Inflammatory macrophage treated with lipopolysaccharide for 1 hour (primary cell): ENCODE data around the gene PTPRS.

ENCODE experiments used
- DNase-seq, 2 donors: peaks; one replicate each; pipeline ENCODE4 v3.0.0-alpha.2; 2020 to 2022

The PTPRS gene

DNA sequence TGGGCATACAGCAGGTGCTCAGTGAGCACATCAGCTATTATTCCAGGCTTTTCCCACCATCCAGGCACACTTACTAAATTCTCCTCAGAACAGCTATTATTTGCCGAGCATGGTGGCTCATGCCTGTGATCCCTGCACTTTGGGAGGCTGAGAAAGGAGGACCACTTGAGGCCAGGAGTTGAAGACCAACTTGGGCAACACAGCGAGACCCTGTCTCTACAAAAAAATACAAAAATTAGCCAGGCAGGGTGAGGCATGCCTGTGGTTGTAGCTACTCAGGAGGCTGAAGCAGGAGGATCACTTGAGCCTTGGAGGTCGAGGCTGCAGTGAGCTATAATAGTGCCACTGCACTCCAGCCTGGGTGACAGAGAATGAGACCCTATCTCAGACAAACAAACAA, 35.4 kb downstream of the PTPRS start:
- DNase-seq, result no peak

- no peak for DNase-seq
These were observed 36.1 kb downstream of the PTPRS start for GRCh38 chr19:5304486-5304885.

DNA sequence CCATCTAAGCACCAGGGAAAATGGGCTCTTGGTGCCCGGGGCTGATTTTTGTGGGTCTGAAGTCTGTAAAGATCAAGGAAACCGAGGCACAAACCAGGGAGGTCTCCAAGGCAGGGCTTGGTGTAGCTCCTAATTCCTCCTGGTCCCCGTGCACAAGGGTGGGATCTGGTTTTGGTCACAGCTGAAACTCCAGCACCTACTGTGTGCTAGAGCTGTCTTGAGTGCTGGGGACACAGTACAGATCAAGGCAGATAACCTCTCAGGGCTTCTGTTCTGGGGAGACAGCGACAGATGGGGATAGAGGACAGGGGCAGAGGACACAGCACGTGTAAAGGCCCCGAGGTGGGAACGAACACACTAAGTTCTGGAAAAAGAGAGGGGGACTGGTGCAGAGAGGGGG, 37.4 kb downstream of the PTPRS start:
- no peak for DNase-seq

DNA sequence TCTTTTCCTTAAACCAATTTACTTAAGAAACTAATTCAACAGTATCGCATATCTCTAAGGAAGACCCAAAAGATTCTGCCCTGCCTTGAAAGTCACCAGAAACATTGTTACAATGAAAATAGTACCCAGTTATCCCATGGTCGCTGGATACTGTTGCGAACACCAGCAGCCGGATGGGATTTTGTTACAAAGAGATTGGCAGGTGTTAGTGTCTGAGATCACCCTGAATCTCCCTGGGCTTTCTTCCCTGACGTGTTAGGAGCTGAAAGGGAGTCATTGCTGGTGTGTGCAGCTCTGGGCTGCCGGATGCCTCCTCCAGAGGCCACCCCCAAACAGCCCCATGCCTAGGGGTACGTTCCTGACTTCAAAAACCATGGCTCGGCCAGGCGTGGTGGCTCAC, 38.2 kb downstream of the PTPRS start:
- no peak for DNase-seq

DNA sequence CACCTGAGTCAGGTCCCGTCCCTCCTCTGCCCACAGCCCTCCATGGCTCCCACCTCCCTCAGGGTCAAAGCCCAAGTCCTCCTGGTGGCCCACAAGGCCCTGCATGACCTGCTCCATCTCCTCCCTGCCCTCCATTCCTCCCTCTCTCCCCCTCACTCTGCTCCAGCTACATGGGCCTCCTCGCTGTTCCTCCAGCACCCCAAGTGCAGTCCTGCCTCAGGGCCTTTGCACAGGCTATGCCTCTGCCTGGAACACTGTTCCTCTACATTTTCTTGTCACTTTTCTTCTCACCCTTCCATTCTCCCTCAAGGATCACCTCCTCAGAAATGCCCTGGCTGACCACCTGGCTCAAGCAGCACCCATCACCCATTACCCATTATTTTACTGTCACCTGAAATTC, 41.5 kb downstream of the PTPRS start:
- no peak for DNase-seq

GRCh38 chr19:5298471-5298901, 42.1 kb downstream of the PTPRS start:
- no peak for DNase-seq

DNA sequence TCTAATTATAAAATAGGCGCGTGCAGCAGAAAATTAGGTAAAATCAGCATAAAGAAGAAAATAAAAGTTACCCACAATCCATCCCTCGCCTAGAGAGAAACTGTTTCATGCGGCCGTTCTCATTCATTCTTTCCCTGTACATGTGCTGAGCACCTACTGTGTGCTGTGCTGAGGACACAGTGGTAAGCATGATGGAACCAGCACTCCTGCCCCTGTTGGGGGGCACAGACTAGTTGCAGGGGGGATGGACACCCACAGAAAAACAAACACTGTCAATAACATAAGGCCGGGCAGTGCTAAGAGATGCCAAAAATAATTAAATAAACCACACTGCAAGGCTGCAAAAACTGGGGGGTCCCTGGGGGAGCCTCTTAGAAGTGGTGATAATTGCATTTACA, 43.3 kb downstream of the PTPRS start:
- DNase-seq, result no peak

DNA sequence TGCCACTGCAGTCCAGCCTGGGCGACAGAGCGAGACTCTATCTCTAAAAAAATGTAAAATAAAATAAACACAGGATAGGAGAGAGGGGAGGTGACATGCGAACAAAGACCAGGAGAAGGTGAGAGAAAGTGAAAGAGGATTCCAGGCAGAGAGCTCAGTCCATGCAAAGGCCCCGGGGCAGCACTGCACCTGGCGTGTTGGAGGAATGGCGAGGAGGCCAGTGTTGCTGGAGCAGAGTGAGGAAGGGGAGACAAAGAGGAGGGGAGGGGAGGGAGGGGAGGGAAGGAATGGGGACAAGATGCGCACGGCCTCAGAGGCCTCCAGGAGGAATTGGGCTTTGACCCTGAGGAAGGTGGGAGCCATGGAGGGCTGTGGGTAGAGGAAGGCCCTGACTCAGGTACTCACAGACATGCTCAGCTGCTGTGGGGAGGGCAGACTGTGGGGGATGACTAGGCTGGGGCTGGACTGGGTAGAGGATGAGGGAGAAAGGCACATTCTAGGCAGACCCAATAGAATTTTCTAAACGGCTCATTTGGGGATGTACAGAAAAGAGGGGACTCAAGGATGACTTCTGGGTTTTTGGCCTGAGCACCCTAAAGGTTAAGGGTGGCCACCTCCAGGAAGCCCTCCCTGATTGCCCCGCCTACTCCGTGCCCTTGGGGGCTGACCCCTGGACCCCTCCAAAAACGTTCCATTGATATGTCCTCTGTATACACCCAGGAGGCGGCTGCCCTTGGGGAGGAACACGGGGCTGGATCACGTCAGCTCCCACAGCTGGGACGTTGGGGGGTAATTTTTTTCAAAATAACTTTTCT, 43.9 kb downstream of the PTPRS start:
- no peak for DNase-seq

DNA sequence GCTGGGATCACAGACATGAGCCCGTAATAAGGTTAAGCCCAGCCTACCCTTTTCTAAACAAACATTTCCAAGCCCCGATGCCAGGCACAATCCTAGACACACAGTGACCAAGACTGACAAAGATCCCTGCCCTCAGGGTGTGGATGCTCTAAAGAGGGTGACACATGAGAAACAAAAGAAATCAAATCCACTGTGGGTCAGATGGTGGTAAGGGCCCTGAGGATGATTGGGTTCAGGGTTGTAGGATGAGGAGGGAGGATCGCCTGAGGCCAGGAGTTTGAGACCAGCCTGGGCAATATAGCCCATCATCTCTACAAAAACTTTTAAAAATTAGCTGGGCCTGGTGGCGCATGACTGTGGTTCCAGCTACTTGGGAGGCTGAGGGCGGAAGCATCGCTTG, 44.6 kb downstream of the PTPRS start:
- DNase-seq, result no peak

DNA sequence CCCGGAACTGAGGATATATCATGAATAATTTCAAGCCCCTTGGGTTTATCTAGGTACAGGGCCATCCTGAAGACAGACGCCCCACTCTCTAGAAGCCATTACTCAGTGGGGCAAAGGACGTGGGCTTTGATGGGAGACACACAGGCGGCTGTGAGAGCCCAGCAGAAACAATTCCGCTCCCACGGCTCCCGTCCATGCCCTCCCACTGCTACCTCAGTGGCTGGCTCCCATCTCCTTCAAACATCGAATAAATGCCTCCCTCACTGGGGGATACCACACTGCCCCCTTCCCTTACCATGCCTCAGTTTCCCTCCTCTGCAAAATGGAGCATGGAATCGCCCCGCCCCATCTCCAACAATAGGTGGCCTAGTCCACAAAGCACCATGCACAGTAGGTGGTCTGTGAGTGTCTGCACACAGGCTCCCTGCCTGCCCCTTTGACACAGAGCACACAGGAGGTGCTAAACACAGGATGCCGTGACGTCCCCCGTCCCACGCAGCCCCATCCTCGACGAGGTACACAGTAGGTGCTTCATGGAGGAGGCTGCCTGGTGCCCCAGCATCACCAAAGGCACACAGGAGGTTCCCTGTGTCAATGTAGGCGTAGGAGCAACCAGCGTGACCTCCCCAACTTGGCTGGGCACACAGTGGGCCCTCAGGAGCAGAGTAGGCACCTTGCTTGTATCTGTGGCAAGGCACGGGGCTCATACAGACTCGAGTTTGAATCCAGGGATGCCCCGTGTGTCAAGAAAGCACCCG, 46.0 kb downstream of the PTPRS start:
- no peak for DNase-seq

GRCh38 chr19:5293612-5294378, 46.8 kb downstream of the PTPRS start:
- no peak for DNase-seq

- peak in 1 of 2 donors; percentile 2 for DNase-seq
These were observed 47.6 kb downstream of the PTPRS start for GRCh38 chr19:5292822-5293611.

GRCh38 chr19:5292453-5292821, 48.2 kb downstream of the PTPRS start:
- no peak for DNase-seq

DNA sequence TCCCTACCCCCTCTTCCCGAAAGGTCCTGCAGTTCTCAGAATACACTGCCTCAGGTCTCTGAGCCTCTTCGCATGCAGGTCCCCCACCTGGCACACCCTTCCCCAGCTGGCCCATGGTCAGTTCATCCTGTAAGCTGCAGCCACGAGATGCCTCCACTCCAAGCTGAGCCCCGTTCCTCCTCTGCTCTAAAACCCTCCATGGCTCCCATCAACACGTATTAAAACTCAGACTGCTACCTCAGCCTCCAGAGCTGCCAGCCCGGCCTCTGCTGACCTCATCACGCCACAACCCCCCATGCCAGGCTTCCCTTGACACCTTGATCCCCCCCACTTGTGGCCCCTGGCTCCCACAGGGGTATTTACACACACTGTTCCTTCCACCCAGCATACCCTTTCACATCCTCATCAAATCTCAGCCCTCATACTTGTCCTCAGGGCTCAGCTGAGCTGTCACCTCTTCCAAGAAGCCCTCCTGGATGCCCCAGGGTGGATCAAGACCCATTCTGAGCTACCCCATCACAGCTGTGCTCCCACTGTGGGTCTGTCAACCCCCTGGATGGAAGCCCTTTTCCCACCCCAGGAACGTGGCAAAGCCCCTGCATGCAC, 48.9 kb downstream of the PTPRS start:
- DNase-seq, result no peak
